GM18511 (cell line): ENCODE data around the gene RAB11B.
"Not testable (repeated sequence)": the region's sequence is repeated elsewhere in the genome, so short reads cannot be mapped to it uniquely, and the experiment has no call there.

Source experiments
- ATAC-seq: cut with Tn5 transposase; IDR thresholded peaks from one replicate; pipeline ENCODE4 v1.9.1; 2021; ENCODE audit warnings: mild to moderate bottlenecking, moderate library complexity; ENCODE audit not compliant: unreplicated experiment

Gene RAB11B

DNA sequence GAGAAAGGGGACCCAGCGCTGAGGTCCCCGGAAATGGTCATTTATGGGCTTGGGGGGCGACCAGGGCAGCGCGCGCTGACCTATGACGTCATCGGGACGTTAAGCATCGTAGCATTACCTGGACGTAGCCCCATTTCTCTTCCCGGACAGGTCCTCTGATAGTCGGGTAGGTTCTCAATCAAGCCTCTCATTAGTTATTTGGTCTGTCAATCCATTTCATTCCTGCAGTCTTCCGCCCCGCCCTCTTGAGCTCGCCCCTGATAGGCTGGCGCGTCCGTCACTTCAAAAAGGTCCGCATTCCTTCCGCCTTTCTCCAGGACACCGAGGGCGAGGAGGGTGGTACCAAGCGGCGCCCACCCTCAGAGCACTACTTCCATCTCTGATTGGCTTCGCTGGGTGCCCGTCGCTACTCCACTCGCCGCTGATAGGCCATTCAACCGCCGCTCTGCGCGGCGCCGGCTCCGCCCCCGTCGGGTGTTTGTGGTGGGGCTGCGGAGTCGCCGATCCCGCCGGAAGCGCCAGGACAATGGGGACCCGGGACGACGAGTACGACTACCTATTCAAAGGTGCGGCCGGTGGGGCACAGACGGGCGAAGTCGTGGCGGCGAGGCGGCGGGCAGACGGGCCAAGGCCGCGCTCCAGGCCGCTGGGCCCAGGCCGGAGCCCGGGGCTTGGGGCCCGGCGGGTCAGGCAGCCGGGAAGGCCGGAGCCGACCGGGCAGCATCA is at the start of gene RAB11B:
Gene RAB11B (plus strand): TSS at position 470 of the 726 bp plus-strand sequence. CDS start 57 bp downstream, at position 527.
- peak; percentile 92 for ATAC-seq

GRCh38 chr19:8341504-8341903 is 48.7 kb upstream of the RAB11B start:
- not testable (repeated sequence) for ATAC-seq

- no peak for ATAC-seq
Observed at GRCh38 chr19:8342316-8342683, 47.9 kb upstream of the RAB11B start.

DNA sequence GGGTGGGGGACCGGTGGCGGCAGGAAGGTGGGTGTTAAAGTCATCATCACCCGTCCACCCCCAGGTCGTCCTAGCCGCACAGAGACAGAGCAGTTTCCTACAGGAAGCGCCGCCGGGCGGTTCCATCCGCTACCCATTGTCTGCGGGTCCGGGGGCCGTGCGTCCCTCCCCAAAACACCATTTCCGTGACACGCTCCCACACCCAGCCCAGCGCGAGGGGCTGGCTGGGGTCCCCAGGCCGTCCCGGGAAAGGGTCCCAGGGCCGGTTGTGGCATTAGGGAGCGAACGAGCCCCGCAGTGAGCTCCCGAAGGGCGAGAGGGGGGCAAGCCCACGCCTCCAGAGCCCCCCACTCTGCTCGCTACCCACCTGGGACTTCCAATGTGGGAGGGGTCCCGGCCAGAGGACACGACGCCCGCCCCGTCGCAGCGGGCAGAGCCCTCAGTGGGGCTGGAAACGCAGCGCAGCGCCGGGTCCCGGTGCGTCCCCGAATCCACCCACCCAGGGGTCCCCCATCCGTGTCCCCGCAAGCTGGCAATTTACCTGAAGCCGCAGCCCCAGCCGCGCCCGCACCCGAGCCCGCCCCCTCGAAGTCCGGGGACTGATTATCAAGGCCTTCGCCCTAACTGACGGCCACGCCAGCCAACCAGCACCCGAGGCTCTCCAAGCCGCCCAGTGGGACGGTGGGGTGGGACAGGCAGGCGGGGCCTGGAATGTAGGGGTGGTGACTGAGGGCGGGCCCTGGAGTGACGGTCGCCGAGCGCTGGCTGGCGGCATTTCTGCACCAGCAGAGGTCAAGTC is 47.3 kb upstream of the RAB11B start, which contains the start of gene KANK3:
Gene KANK3 (minus strand): TSS at position 579 of the 799 bp plus-strand sequence. CDS start 5,434 bp downstream, outside the sequence.
- ATAC-seq: peak; percentile 95

DNA sequence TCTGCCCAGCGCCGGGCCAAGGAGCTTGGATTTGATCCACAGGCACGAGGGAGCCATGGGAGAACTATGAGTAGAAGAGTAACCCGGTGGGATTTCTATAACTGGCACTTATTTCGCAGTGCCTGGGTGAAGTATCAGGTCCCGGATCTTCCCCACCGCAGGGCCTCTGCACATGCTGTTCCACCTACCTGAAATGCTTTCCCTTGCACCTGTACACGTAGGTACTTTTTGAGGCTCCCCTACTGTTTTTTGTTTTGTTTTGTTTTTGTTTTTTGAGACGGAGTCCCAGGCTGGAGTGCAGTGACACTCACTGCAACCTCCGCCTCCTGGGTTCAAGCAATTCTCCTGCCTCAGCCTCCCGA is 46.7 kb upstream of the RAB11B start:
- ATAC-seq: no peak

DNA sequence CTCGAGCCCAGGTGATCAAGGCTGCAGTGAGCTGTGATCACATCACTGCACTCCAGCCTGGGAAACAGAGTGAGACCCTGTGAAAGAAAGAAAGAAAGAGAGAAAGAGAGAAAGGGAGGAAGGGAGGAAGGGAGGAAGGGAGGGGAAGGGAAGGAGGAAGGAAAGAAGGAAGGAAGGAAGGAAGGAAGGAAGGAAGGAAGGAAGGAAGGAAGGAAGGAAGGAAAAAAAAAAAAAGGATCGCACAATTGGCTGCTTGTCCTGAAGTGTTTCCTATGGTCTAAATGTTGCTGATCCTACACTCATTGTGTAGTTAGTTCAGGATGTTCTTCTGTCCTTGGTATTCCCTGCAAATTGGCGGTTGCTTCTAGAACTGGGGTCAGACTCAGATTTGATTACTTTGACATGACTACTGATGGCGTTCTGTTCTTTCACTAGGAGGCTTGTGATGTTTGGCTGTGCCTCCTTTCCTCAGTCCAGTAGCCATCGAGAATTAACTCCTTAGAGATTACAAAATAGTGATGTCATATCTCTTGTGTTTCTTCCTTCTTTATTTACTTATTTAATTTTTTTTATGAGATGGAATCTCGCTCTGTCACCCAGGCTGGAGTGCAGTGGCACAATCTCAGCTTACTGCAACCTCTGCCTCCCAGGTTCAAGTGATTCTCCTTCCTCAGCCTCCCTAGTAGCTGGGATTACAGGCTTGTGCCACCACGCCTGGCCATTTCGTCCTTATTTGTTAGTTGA is 40.4 kb upstream of the RAB11B start:
- not testable (repeated sequence) for ATAC-seq

- no peak for ATAC-seq
Observed at GRCh38 chr19:8352134-8352827, 37.9 kb upstream of the RAB11B start.

DNA sequence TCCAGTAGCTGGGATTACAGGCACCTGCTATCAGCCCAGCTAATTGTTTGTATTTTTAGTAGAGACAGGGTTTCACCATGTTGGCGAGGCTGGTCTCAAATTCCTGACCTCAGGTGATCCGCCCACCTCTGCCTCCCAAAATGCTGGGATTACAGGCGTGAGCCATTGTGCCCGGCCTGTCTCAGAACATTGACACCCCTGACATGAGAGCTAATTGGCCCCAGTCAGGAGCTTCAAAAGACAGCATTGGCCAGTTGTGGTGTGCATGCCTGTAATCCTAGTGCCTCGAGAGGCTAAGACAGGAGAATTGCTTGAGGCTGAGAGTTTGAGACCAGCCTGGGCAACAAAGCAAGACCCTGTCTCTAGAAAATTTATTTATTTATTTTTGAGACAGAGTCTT is 37.3 kb upstream of the RAB11B start:
- ATAC-seq: not testable (repeated sequence)

DNA sequence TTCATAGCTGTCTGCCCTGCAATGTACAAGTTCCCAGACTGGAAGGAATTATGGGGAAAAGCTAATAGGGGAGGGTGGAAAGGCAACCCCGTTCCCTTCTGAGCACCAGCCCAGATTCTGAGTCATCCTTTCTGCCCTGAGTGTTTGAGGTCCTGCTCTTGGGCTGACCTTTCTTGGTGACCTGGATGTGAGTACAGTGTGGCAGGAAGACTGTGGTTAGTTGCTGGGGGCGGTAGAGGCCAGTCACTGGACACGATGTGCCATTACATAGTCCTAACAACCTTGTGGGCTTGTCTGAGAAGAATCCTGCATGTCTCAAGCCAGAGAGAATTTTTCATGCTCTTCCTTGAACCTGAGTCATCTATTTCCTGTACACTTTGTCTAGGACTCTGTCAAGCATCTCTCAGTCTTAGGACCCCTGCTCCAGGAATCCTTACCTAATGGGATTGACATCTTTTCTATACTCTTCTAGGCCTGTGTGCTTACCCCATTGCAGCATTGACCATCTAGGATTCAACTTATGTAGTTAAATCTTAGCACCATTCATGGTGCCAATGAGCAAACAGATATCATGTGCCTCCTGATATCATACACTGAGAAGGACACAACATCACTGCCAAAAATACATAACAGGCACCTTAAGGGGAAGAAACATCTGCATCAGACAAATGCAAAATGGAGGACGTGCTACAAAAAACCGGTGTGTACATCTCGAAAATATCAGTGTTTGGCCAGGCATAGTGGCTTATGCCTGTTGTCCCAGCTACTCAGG is 34.3 kb upstream of the RAB11B start:
- no peak for ATAC-seq

DNA sequence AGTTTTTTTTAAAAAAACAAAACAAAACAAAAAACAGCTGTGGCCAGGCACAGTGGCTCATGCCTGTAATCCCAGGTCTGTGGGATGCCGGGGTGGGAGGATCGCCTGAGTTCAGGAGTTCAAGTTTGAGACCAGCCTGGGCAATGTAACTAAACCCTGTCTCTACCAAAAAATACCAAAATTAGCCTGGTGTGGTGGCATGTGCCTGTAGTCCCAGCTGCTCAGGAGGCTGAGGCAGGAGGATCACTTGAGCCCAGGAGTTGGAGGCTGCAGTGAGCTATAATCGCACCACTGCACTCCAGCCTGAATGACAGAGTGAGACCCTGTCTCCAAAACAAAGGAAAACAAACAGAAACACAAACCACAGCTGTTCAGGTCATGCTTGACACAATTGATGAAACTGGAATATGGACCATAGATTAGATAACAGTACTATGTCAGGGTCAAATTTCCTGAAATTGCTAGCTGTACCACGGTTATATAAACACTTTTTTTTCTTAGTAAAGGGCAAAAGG is 33.1 kb upstream of the RAB11B start:
- ATAC-seq: no peak

GRCh38 chr19:8358948-8359347 is 31.2 kb upstream of the RAB11B start:
- ATAC-seq: no peak

DNA sequence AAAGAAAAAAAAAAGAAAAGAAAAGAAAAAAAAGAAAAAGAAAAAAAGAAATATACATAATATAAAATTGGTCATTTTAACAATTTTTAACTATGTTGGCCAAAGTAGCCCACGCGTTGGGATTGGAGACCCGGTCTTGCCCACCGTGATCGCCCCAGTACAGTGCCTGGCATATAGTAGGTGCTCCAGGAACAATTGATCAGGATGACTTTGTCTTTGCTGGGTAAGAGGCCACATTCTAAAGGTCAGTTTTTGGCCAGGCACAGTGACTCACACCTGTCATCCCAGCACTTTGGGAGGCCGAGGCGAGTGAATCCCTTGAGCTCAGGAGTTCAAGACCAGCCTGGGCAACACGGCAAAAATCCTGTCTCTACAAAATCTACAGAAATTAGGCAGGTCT is 30.0 kb upstream of the RAB11B start:
- no peak for ATAC-seq

DNA sequence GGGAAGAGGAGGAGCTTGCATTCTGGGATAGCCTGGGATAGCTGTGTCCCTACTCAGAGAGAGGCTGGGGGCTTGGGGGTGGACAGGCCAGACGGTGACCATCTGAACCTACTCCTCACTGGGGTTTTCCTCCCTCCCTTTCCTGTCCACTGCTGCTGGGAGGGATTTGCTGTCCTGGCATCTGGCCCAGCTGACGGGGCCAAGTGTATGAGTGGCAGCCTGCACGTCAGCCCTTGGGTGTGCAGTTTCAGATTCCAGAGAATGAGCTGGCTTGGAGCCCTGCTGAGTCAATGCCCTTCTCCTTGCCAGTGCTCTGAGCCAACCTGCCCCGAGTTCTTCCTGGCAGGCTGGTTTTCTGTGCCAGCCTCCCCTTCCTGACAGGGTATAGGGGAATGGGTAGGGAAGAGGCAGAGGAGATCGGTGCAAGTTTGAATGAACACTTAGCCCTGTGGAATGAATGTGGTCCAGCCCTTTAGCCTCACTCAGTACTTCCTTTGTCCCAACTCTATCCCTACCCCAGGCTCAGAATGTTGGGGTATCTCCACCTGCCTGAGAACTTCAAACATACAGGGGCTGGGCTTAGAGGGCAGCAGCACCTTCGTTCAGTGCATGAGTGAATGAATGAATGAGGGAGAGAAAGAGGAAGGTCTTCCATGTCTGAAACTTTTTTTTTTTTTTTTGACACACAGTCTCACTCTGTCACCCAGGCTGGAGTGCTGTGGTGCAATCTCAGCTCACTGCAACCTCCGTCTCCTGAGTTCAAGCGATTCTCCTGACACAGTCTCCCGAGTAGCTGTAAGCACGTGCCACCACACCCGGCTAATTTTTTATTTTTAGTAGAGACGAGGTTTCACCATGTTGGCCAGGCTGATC is 28.0 kb upstream of the RAB11B start:
- no peak for ATAC-seq

DNA sequence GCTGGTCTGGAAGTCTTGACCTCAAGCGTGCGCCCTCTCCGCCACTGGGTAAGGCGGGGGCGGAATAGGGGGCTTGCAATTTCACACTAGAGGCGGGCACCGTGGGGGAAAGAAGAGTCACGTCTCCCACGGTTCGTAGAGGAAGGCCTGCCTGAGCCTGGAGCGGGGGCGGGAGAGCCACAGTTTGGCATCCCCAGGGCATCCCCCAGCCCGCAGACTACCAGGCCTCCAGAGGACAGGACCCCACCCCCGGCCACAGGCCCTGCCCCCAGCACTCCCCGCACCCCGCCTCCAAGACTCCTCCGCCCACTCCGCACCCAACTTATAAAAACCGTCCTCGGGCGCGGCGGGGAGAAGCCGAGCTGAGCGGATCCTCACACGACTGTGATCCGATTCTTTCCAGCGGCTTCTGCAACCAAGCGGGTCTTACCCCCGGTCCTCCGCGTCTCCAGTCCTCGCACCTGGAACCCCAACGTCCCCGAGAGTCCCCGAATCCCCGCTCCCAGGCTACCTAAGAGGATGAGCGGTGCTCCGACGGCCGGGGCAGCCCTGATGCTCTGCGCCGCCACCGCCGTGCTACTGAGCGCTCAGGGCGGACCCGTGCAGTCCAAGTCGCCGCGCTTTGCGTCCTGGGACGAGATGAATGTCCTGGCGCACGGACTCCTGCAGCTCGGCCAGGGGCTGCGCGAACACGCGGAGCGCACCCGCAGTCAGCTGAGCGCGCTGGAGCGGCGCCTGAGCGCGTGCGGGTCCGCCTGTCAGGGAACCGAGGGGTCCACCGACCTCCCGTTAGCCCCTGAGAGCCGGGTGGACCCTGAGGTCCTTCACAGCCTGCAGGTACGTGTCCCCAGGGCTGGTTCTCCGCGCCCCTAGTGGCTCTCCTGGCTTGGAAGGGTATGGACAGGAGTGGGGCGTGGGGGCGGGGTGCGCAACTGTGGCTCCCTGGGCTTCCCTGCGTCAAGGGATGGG is 26.1 kb upstream of the RAB11B start, which contains the start of gene ANGPTL4:
Gene ANGPTL4 (plus strand): TSS at position 353 of the 969 bp plus-strand sequence. CDS start 167 bp downstream, at position 520.
- no peak for ATAC-seq

GRCh38 chr19:8366121-8366581 is 24.0 kb upstream of the RAB11B start:
- ATAC-seq: no peak

DNA sequence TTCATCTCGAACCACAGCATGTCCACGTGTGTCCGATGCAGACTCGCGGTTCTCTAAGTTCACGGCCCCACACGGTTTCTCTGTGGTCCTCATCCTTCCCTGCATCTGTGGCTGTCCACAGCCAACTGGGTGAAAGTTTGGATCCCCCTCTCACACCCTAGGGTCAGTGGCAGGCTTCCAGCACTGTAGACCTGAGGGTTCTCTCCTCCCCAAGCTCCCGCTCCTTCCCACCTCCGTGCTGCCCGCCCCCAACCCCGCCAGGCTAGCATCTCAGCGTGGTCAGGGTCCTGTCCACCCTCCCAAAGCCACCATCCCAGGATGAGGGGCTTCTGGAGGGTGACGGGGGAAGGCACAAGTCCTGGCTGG is 23.2 kb upstream of the RAB11B start:
- no peak for ATAC-seq

- ATAC-seq: no peak
Observed at GRCh38 chr19:8367327-8368001, 22.7 kb upstream of the RAB11B start.
